ENCODE data around the gene ANKRD28. TPM values are rescaled to one million over a fixed set of nuclear protein-coding genes. Genes with fewer than 3 reads are reported as not detected.

Gene ANKRD28
- total and polyA plus RNA-seq, 9 of the 15 experiments (the other 6 are each of a cell fraction or from before 2014, with no cell fraction given), result 11.7 to 66.0 (median 36.7) TPM

- ChIA-PET CTCF (ENCODE audit: low intra/inter-chr PET ratio) (no interaction called here), POLR2A (interaction anchor here (2.6 kb wide), 1 partner anchor 16 kb away, joined by 8 read pairs; the partner anchor contains the start of gene ANKRD28)
- BruUV-seq (replicated peaks), result no TSS peak
- Histone ChIP-seq H3K27ac (ENCODE audit: extremely low read depth, low read depth, low read length) (no peak overlapping the region), H3K9me3 (replicated peaks; ENCODE audit: control insufficient read depth, insufficient read depth, low read depth, low read length) (no peaks in the 10 kb centered on the region), H3K4me1 (replicated peaks in 1 of 2; ENCODE audit: control insufficient read depth in 2 of 2, insufficient read depth in 2 of 2, low read length in 2 of 2) (peaks cover 0 to 10% of the 10 kb centered on the region in 2 experiments; a peak in 3 of 5 replicates), H4K20me1 (replicated peaks; ENCODE audit: control insufficient read depth, insufficient read depth, low read length) (peaks cover 8% of the 10 kb centered on the region; the same call in 1 of the 2 replicates), H3K4me3 (no peak overlapping the region), H3K9ac (ENCODE audit: insufficient read depth in 1 of 2, low read depth in 2 of 2, low read length in 2 of 2) (no peak overlapping the region), H3K36me3 (ENCODE audit: control insufficient read depth, insufficient read depth, low read length) (peaks cover 4% of the 10 kb centered on the region; the same call in 1 of the 3 replicates), H3K27me3 (ENCODE audit: control insufficient read depth in 2 of 2, insufficient read depth in 2 of 2, low read length in 2 of 2) (no peaks in the 10 kb centered on the region), H3K4me2 (ENCODE audit: insufficient read depth, low read length) (no peak overlapping the region), H3K79me2 (ENCODE audit: control insufficient read depth, insufficient read depth, low read length) (peaks cover 73% of the 10 kb centered on the region), H3K9me1 (ENCODE audit: control insufficient read depth, insufficient read depth, low read length) (no peaks in the 10 kb centered on the region), H2AFZ (ENCODE audit: low read depth, low read length) (no peak overlapping the region)
- in situ Hi-C loops (cut with MboI), result no loop called here
- intact Hi-C loops (cut with micrococcal nuclease), result no loop called here
- FAIRE-seq, result no peak
- no peak for DNase-seq (ENCODE audit: extremely low read depth in 1 of 4, low spot score in 3 of 4)
- ATAC-seq, result peak; percentile 26; the same call in 1 of the 3 replicates
- WGBS (ENCODE audit: insufficient coverage, low coverage, missing lambda C conversion rate), result 90% methylated on average over 6 of the region's 6 CpGs
- TF ChIP-seq ARNT (IDR thresholded peaks at IDR 0.05) (no peak), RBFOX2 (IDR thresholded peaks at IDR 0.05; ENCODE audit: low read depth, low read length) (no peak), SMC3 (conservative IDR thresholded peaks at IDR 0.05; ENCODE audit: insufficient read depth, low read depth, low read length) (no peak), TARDBP (IDR thresholded peaks at IDR 0.05) (no peak), HDAC2 (IDR thresholded peaks at IDR 0.05) (no peak), PTRF (tag; IDR thresholded peaks at IDR 0.05) (no peak), SUPT5H (IDR thresholded peaks at IDR 0.05) (no peak), KHSRP (IDR thresholded peaks at IDR 0.05) (no peak), ZNF740 (CRISPR knock-in tag; IDR thresholded peaks at IDR 0.05) (no peak), ZNF740 (tag; IDR thresholded peaks at IDR 0.05) (no peak), MTA2 (IDR thresholded peaks at IDR 0.05; ENCODE audit: low read depth) (no peak), GTF2F1 (IDR thresholded peaks at IDR 0.05; ENCODE audit: low read depth, low read length) (no peak)
- TF ChIP-seq, protein P1, sequence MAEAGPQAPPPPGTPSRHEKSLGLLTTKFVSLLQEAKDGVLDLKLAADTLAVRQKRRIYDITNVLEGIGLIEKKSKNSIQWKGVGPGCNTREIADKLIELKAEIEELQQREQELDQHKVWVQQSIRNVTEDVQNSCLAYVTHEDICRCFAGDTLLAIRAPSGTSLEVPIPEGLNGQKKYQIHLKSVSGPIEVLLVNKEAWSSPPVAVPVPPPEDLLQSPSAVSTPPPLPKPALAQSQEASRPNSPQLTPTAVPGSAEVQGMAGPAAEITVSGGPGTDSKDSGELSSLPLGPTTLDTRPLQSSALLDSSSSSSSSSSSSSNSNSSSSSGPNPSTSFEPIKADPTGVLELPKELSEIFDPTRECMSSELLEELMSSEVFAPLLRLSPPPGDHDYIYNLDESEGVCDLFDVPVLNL (CRISPR knock-in tag; IDR thresholded peaks at IDR 0.05; ENCODE audit: low read depth), result no peak
- TF ChIP-seq, protein P2, sequence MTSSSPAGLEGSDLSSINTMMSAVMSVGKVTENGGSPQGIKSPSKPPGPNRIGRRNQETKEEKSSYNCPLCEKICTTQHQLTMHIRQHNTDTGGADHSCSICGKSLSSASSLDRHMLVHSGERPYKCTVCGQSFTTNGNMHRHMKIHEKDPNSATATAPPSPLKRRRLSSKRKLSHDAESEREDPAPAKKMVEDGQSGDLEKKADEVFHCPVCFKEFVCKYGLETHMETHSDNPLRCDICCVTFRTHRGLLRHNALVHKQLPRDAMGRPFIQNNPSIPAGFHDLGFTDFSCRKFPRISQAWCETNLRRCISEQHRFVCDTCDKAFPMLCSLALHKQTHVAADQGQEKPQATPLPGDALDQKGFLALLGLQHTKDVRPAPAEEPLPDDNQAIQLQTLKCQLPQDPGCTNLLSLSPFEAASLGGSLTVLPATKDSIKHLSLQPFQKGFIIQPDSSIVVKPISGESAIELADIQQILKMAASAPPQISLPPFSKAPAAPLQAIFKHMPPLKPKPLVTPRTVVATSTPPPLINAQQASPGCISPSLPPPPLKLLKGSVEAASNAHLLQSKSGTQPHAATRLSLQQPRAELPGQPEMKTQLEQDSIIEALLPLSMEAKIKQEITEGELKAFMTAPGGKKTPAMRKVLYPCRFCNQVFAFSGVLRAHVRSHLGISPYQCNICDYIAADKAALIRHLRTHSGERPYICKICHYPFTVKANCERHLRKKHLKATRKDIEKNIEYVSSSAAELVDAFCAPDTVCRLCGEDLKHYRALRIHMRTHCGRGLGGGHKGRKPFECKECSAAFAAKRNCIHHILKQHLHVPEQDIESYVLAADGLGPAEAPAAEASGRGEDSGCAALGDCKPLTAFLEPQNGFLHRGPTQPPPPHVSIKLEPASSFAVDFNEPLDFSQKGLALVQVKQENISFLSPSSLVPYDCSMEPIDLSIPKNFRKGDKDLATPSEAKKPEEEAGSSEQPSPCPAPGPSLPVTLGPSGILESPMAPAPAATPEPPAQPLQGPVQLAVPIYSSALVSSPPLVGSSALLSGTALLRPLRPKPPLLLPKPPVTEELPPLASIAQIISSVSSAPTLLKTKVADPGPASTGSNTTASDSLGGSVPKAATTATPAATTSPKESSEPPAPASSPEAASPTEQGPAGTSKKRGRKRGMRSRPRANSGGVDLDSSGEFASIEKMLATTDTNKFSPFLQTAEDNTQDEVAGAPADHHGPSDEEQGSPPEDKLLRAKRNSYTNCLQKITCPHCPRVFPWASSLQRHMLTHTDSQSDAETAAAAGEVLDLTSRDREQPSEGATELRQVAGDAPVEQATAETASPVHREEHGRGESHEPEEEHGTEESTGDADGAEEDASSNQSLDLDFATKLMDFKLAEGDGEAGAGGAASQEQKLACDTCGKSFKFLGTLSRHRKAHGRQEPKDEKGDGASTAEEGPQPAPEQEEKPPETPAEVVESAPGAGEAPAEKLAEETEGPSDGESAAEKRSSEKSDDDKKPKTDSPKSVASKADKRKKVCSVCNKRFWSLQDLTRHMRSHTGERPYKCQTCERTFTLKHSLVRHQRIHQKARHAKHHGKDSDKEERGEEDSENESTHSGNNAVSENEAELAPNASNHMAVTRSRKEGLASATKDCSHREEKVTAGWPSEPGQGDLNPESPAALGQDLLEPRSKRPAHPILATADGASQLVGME (CRISPR knock-in tag; IDR thresholded peaks at IDR 0.05), result no peak
- TF ChIP-seq, protein P3, sequence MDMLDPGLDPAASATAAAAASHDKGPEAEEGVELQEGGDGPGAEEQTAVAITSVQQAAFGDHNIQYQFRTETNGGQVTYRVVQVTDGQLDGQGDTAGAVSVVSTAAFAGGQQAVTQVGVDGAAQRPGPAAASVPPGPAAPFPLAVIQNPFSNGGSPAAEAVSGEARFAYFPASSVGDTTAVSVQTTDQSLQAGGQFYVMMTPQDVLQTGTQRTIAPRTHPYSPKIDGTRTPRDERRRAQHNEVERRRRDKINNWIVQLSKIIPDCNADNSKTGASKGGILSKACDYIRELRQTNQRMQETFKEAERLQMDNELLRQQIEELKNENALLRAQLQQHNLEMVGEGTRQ (CRISPR knock-in tag; IDR thresholded peaks at IDR 0.05), result no peak
These were observed 16.0 kb downstream of the ANKRD28 start for GRCh38 chr3:15781637-15782402.

Data from K562 (cell line).